EL (cell line): ENCODE measurements around the gene PSG2.
"Not testable (repeated sequence)": the region's sequence is repeated elsewhere in the genome, so short reads cannot be mapped to it uniquely, and the experiment has no call there.

Experiments used
- DNase-seq: peaks from one replicate; pipeline ENCODE4 v3.0.0-alpha.2; 2016

Gene PSG2

GRCh38 chr19:43082601-43083000 lies at the start of gene PSG2:
Gene PSG2 (minus strand): TSS chr19:43082701. CDS start chr19:43082569, 132 bp downstream.
- not testable (repeated sequence) for DNase-seq

DNA sequence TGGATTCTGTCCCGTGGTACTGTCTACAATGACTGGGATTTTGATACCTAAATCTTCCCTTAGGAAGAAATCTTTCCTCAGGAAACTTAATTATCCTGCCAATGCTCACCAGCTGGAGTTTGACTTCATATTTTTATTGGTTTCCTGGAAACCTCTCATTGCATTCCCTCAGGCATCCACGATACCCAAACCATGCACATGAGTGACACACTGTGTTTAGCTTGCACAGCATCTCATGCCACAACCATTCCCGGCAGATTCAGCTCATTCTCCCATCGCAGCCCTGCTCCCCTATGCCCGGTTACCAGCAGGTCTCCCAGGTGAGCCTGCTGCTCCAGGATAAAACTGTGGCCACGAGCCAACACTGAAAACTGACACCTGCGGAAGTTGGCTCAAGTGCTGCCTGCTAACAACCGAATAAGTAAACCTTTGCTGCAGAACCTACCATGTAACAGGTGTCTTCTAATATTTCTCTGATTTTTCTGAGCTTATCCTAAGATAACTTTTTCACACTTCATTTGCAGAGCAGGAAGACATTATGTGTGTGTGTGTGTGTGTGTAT lies 48.9 kb upstream of the PSG2 start:
- peak; percentile 37 for DNase-seq

GRCh38 chr19:43129197-43129596 lies 46.7 kb upstream of the PSG2 start:
- not testable (repeated sequence) for DNase-seq

DNA sequence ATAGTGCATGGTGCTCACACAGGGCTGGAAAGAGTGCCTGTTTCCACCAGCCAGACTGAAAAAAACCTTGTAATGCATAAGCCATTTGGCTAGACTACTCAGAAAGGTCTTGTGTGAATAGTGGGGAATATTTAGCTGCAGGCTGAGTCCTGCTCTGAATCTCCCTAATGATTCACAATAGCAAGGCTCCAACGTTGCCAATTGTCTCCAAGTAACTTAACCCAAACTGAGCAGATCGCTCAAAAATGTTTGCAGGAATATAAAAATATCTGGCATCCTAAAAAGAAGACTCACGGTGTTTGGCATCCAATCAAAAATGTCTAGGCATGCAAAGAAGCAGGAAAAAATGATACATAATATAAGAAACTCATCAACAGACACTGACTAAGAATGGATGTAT lies 44.8 kb upstream of the PSG2 start:
- DNase-seq: peak; percentile 98

DNA sequence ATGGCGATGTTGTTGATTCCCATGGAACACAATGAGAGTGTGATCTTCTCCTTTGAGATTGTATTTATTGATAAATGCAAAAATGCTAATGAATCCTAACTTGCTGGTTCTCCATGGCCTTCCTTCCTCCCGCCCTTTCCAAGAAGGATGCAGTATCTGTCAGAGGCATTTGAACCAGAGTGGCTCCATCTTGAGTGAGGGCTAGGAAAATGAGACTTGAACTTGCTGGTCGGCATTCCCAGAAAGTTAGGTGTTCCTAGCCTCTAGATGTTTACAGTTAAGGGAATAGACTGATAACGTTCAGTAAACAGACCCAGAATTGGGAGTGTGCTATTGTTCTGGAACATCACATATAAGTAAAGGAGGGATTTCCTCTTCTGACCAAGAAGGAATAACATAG lies 44.2 kb upstream of the PSG2 start:
- no peak for DNase-seq

DNA sequence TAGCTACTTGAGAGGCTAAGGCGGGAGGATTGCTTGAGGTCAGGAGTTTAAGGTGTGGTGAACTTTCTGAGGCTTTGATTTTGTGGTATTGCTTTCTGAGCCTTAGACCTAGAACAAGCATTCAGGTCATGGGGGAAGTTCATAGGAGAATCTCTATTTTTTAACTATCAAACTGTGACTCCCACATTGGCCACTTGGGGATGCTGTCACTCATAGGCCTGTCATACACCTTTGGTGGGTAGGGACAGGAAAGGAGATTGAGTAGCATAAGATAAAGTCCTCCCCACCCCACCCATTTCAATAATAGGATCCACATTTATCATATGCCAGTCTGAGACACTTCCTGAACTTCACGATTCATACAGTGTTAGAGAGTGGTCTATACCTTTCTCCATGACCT lies 41.9 kb upstream of the PSG2 start:
- peak; percentile 15 for DNase-seq

GRCh38 chr19:43120433-43121026 lies 38.0 kb upstream of the PSG2 start:
- peak; percentile 97 for DNase-seq

GRCh38 chr19:43119526-43119925 lies 37.0 kb upstream of the PSG2 start:
- DNase-seq: peak; percentile 64

DNA sequence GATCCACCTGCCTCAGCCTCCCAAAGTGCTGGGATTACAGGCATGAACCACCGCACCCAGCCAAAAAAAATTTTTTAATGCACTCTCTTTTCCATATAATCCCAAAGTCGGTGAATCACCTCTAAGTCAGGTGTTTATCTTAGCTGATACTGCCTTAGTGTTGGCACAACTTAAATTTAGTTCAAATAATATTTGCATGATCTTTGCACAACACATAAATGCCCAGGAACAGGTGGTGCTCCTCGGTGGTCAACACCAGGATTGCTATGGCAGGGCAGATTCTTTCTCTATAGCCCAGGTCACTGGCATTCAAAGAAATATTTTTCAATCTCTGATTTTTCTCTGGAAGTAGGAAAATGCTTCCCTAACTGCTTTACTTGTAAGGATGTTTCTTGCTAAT lies 33.9 kb upstream of the PSG2 start:
- DNase-seq: not testable (repeated sequence)

- DNase-seq: not testable (repeated sequence)
These were observed 33.0 kb upstream of the PSG2 start for GRCh38 chr19:43115548-43115947.

DNA sequence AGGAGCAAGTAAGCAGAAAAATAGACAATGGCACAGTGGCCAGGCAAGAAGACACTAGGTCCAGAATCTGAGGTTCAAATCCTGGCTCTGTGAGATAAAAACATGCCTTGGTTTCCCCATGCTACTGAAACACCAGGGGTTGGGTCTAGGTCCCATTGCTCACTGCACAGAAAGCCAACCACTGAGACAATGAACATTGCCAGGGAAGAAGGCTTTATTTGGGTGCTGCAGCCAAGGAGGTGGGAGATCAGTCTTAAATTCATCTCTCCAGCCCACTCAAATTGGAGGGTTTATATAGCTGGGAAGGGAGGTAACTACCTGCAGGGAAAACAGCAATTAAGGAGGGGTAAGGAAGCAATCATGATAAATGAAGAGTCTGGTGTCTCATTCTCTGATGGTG lies 32.6 kb upstream of the PSG2 start:
- not testable (repeated sequence) for DNase-seq

- DNase-seq: not testable (repeated sequence)
These were observed 32.1 kb upstream of the PSG2 start for GRCh38 chr19:43114626-43115025.

GRCh38 chr19:43107401-43107800 lies 24.9 kb upstream of the PSG2 start:
- not testable (repeated sequence) for DNase-seq

DNA sequence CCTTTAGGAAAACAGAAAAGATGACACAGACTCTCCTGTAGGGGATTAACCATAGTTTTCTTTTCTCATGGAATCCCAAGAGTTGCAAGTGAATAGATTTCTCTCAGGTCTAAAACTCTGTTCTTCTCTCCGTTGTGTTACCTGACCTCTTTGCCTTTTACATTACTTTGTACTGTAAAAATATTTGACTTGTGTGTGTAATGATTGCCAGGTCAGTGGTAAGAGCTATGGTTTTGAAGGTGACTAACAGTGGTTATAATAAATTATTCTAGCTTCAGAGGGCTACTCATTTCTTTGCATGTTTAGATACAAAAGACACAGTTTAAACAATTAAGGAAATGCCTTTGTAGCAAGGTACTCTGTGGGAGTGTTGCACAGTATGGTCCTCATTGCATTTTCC lies 23.0 kb upstream of the PSG2 start:
- DNase-seq: no peak

GRCh38 chr19:43104215-43104850 lies 21.8 kb upstream of the PSG2 start:
- DNase-seq: peak; percentile 82

DNA sequence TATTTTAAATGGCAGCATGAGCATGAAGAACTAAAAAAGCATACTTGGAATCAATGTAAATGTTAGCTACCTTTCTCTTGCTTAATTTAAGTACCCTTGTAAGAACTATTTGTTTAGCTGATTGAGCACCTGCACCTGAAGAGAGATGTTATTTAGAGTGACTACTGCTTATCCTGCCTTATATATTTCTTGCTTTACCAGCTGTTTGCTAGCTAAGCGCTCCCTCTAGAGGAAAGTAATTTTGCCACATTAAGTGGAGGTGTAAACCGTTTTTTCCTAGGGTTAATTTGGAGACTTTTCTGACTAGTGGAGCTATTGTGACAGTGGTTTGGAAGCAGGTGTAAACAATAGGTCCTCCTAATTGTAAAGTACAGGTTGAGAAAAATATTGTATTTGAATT lies 19.4 kb upstream of the PSG2 start:
- no peak for DNase-seq

GRCh38 chr19:43098416-43098815 lies 15.9 kb upstream of the PSG2 start:
- not testable (repeated sequence) for DNase-seq

DNA sequence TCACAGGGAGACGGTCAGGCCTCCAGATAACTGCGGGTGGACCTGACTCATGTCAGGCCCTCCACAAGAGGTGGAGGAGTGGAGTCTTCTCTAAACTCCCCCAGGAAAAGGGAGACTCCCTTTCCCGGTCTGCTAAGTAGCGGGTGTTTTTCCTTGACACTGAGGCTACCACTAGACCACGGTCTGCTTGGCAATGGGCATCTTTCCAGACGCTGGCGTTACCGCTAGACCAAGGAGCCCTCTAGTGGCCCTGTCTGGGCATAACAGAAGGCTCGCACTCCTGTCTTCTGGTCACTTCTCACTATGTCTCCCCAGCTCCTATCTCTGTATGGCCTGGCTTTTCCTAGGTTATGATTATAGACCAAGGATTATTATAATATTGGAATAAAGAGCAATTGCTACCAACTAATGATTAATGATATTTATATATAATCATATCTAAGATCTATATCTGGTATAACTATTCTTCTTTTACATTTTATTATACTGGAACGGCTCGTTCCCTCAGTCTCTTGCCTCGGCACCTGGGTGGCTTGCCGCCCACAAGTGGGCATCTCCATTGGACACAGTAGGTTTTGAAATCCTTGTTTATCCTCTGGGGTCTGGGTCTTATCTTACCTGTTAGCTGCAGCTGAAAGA lies 5.3 kb upstream of the PSG2 start:
- peak; percentile 84 for DNase-seq

GRCh38 chr19:43085796-43086530 lies 3.5 kb upstream of the PSG2 start:
- DNase-seq: peak; percentile 75

DNA sequence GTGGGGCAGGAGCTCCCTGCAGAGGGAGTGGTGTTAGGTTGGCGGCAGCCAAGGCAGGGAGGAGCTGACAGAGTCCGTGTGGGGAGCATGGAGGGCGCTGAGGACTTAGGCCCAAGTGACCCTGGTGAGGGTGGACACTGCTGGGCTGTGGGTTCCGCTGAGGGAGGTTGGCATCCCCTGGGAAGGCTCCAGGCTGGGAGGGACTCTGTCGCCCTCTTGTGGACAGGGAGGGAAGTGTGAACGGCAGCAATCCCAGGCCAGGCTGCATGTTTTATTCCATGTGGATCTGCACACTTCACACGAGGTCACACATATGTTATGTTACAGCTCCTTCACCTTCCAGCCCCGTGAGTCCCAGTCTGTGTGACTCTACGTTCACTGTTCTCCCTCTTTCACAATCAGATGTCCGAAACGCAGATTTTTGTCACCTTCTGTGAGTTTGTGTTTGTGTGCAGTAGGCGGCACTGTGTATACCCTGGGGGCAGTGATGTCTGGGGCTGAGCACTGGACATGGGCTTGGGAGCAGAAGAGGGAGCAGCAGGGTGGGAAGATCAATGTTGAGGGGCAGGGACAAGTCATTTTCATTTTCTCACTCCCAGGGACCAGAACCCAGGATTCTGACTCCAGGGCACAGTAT lies 1.8 kb upstream of the PSG2 start:
- peak; percentile 68 for DNase-seq

- DNase-seq: not testable (repeated sequence)
These were observed 1.2 kb upstream of the PSG2 start for GRCh38 chr19:43083721-43084120.

- DNase-seq: peak; percentile 98
These were observed 4.2 kb downstream of the PSG2 start for GRCh38 chr19:43078311-43078710.

- peak; percentile 99 for DNase-seq
These were observed 4.6 kb downstream of the PSG2 start for GRCh38 chr19:43077881-43078280.
